ENCODE measurements around the gene ZFPM1.

The ZFPM1 gene

DNA sequence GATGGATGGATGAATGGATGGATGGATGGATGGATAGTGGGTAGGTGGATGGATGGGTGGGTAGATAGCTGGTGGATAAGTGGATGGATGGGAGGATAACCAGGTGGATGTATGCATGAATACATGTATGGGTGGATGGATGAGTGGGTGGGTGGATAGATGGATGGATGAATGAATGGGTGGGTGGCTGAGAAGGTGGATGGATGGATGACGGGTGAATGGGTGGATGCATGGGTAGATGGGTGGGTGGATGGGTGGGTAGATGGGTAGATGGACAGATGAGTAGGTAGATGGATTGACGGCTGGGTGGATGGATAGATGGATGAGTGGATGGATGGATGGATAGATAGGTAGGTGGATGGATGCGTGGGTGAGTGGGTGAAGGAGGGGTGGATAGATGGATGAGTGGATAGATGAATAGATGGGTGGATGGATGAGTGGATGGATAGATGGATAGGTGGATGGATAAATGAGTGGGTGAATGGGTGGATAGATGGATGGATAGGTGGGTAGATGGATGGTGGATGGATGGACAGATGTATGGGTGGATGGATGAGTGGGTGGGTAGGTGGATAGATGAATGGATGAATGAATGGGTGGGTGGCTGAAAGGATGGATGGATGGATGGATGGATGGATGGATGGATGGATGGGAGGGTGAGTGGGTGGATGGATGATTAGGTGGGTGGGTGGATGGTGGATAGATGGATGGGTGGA, 67.0 kb downstream of the ZFPM1 start:
- DNase-seq (ENCODE audit: low read depth, low spot score): no peak
- no peak overlapping the region for H3K4me3 ChIP-seq
- no peaks in the 10 kb centered on the region for H3K9me3 ChIP-seq (ENCODE audit: low read depth, low read length)
- no peak for TF ChIP-seq POLR2AphosphoS5 (IDR thresholded peaks at IDR 0.05; ENCODE audit: borderline replicate concordance, low read depth, low read length)
- no peak for TF ChIP-seq EZH2 (IDR thresholded peaks at IDR 0.05)
- no peak for TF ChIP-seq FOXP2 (optimal IDR thresholded peaks at IDR 0.05; ENCODE audit: control extremely low read depth, extremely low read length, insufficient read depth)
- no peaks in the 10 kb centered on the region for H3K36me3 ChIP-seq (ENCODE audit: insufficient read depth, low read length)
- H3K27ac ChIP-seq: no peak overlapping the region
- H3K9ac ChIP-seq (ENCODE audit: insufficient read length): no peak overlapping the region

DNA sequence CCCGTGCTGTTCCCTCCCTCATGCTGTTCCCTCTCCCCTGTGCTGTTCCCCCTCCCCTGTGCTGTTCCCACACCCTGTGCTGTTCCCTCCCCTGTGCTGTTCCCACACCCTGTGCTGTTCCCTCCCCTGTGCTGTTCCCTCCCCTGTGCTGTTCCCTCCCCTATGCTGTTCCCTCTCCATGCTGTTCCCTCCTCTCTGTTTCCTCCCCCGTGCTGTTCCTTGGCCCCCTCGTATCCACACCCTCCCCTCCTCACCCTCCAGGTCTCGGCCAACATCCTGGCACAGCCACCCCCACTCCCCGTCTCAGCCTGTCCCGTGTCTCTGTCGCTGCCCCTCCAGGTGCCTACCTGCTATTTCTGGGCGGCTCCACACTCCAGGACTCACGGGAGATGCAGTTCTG, 68.6 kb downstream of the ZFPM1 start:
- no peak for DNase-seq (ENCODE audit: low read depth, low spot score)
- TF ChIP-seq FOXP2 (optimal IDR thresholded peaks at IDR 0.05; ENCODE audit: control extremely low read depth, extremely low read length, insufficient read depth) (no peak), POLR2AphosphoS5 (IDR thresholded peaks at IDR 0.05; ENCODE audit: borderline replicate concordance, low read depth, low read length) (no peak), EZH2 (IDR thresholded peaks at IDR 0.05) (no peak)
- no peak overlapping the region for H3K4me3 ChIP-seq
- H3K27ac ChIP-seq: no peak overlapping the region
- H3K9me3 ChIP-seq (ENCODE audit: low read depth, low read length): no peaks in the 10 kb centered on the region
- no peak overlapping the region for H3K9ac ChIP-seq (ENCODE audit: insufficient read length)
- no peaks in the 10 kb centered on the region for H3K36me3 ChIP-seq (ENCODE audit: insufficient read depth, low read length)

DNA sequence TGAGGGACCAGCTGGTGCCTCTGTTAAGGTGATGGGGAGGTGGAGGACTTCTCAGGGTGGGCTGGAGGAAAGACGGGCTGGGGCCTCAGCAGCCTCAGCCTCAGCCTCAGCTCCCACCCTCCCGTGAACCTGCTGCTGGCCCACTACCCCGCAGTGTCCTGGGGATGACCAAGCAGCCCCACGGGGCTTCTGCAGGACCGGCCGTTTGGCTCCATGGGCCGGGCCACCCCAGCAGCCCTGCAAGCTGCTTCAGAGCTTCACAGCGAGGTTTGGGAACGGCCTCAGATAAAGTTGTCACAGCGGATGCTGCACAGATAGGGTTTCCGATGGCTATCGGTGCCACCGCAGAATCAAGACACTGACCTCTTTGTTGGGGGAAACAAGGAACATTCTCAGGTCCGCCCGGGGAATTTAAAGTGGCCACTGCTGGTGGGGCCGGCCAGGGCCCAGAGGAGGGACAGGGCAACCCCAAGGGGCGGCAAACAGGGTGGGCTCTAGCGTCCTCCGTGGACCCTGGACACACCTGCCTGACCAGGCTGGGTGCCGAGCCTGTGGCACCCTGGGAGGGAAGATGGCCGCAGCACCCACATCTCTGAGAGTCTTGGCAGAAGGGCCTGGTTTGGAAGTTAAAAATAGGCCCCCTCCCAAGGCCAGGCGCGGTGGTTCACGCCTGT, 69.3 kb downstream of the ZFPM1 start:
- DNase-seq (ENCODE audit: low read depth, low spot score): no peak
- H3K9ac ChIP-seq (ENCODE audit: insufficient read length): no peak overlapping the region
- no peak for TF ChIP-seq FOXP2 (optimal IDR thresholded peaks at IDR 0.05; ENCODE audit: control extremely low read depth, extremely low read length, insufficient read depth)
- no peak for TF ChIP-seq EZH2 (IDR thresholded peaks at IDR 0.05)
- no peak for TF ChIP-seq POLR2AphosphoS5 (IDR thresholded peaks at IDR 0.05; ENCODE audit: borderline replicate concordance, low read depth, low read length)

DNA sequence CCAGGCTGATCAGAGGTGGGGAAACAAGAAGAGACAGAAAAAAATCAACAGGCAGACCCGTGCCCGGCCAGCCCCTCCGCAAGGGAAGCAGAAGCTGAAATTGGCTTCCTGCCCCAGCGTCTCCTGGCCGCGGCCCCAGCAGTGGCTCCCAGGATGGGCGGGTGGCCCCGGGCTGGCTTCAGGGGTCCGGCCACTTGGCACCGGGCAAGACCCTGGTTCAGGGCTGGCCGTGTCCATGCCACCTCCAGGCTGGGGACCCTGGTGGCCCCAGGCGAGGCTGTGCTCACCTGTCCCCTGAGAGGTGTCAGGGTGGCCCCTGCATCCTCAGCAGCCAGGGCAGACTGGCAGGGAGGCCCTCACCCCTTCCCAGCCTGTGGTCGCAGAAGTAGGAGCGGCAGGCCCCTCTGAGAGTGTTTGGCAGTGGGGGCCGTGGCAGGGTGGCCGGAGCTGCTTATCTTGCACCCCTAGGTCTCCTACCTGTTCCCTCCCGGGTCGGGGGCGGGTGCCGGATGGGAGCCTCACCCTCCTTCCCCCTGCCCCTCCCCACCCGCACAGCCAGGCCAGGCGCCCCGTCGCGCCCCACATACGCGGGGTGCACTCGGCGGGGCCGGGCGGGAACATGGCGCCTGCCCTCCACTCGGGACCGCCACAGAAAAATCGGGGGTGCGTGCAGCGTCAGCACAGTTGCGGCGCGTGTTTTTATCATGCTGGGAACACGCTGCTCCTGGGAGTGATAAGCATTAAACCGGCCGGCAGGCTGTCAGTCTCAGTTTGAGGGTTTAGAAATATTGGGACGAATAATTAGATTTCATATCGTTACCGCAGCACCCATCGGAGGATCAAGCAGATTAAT, 70.5 kb downstream of the ZFPM1 start:
- H3K9ac ChIP-seq (ENCODE audit: insufficient read length): no peak overlapping the region
- H3K9me3 ChIP-seq (ENCODE audit: low read depth, low read length): no peaks in the 10 kb centered on the region
- no peak overlapping the region for H3K27ac ChIP-seq
- TF ChIP-seq EZH2 (IDR thresholded peaks at IDR 0.05) (no peak), FOXP2 (optimal IDR thresholded peaks at IDR 0.05; ENCODE audit: control extremely low read depth, extremely low read length, insufficient read depth) (no peak), POLR2AphosphoS5 (IDR thresholded peaks at IDR 0.05; ENCODE audit: borderline replicate concordance, low read depth, low read length) (no peak)
- no peak overlapping the region for H3K4me3 ChIP-seq
- no peak for DNase-seq (ENCODE audit: low read depth, low spot score)
- no peaks in the 10 kb centered on the region for H3K36me3 ChIP-seq (ENCODE audit: insufficient read depth, low read length)

More for the DNA sequence above, 69.3 kb downstream of the ZFPM1 start:
- no peaks in the 10 kb centered on the region for H3K36me3 ChIP-seq (ENCODE audit: insufficient read depth, low read length)
- H3K4me3 ChIP-seq: no peak overlapping the region
- no peak overlapping the region for H3K27ac ChIP-seq
- no peaks in the 10 kb centered on the region for H3K9me3 ChIP-seq (ENCODE audit: low read depth, low read length)

DNA sequence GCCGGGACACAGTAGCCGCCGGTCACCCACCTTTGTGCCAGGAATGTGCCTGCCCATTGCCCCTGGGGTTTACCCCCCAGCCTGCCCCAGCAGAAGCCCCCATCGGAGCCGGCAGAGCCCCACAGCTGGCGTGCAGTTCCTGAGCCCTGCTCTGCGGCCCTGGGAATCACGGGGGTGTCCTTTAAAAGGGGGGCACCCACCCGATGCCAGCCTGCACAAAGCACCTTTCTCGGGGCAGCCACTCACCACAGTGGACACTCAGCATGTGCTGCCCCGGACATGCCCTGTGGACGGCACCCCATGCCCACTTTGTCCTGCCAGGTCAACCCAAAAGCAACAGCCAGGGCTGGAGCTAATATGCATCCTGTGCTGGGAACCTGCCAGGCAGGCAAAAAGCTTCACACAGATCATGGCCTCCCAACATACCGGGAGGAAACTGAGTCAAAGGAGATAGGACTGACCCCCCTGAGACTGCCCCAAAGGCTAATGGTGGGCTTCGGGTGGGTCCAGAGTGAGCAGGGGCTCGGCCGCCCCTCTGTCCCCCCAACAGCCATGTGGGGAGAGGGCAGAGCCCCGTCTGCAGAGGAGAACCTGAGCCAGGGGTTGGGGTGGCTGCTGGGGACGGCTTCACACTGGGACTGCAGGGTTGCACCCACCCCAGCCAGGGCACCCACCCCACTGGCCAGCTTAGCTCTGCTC, 71.3 kb downstream of the ZFPM1 start:
- no peak overlapping the region for H3K9ac ChIP-seq (ENCODE audit: insufficient read length)
- no peak for DNase-seq (ENCODE audit: low read depth, low spot score)
- H3K9me3 ChIP-seq (ENCODE audit: low read depth, low read length): no peaks in the 10 kb centered on the region
- TF ChIP-seq POLR2AphosphoS5 (IDR thresholded peaks at IDR 0.05; ENCODE audit: borderline replicate concordance, low read depth, low read length) (no peak), FOXP2 (optimal IDR thresholded peaks at IDR 0.05; ENCODE audit: control extremely low read depth, extremely low read length, insufficient read depth) (no peak), EZH2 (IDR thresholded peaks at IDR 0.05) (no peak)
- H3K4me3 ChIP-seq: no peak overlapping the region
- H3K36me3 ChIP-seq (ENCODE audit: insufficient read depth, low read length): no peaks in the 10 kb centered on the region
- no peak overlapping the region for H3K27ac ChIP-seq

DNA sequence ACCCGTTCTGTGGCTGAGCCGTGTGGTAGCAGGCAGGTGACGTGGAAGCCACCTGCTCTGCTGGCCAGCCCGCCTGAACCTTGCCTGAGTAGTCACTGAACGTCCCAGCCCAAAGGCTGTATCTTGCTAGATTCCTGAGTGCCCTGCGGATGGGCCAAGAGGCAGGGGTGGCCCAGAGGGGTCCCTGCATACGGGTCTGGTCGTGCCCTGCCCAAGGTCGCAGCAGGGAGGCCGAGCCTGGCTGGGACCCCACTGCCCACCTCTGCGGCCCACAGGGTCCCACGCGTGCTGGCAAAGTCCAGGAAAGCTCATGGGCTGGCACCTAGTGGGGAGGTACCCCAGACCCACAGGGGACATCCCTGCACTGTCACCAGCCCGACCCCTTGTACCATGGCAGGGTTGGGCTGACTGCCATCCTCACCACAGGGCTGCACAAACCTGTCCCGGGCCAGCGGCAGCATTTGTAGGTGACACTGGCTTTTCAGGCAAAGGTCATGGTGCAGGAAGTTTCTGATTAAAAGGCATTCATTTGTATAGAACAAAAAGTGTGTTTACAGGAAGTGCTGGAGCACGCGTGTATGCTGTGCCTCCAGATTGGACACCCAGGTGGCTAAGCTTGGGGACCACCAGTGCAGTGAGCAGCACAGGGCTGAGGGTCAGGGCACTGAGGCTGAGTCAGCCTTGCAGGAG, 72.0 kb downstream of the ZFPM1 start:
- no peak for DNase-seq (ENCODE audit: low read depth, low spot score)
- no peak overlapping the region for H3K4me3 ChIP-seq
- H3K27ac ChIP-seq: no peak overlapping the region
- no peaks in the 10 kb centered on the region for H3K9me3 ChIP-seq (ENCODE audit: low read depth, low read length)
- TF ChIP-seq POLR2AphosphoS5 (IDR thresholded peaks at IDR 0.05; ENCODE audit: borderline replicate concordance, low read depth, low read length) (no peak), FOXP2 (optimal IDR thresholded peaks at IDR 0.05; ENCODE audit: control extremely low read depth, extremely low read length, insufficient read depth) (no peak), EZH2 (IDR thresholded peaks at IDR 0.05) (no peak)
- H3K36me3 ChIP-seq (ENCODE audit: insufficient read depth, low read length): no peaks in the 10 kb centered on the region
- H3K9ac ChIP-seq (ENCODE audit: insufficient read length): no peak overlapping the region

DNA sequence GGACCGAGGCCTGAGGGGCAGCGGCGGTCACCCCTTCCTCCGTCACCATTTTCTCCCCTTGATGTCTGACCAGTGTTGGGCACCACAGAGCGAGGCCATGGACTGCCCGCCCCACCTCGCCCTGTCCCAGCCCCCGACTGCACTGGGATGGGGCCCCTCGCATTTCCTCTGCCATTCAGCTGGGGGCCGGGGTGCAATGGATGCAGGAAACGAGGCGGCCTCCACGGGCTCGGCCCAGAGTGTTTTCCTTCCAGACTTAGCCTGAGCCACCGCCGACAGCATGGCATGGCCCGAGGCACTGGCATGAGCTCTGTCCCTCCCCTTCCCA, 72.5 kb downstream of the ZFPM1 start:
- no peaks in the 10 kb centered on the region for H3K9me3 ChIP-seq (ENCODE audit: low read depth, low read length)
- no peak for DNase-seq (ENCODE audit: low read depth, low spot score)
- no peak overlapping the region for H3K27ac ChIP-seq
- H3K9ac ChIP-seq (ENCODE audit: insufficient read length): no peak overlapping the region
- H3K36me3 ChIP-seq (ENCODE audit: insufficient read depth, low read length): no peaks in the 10 kb centered on the region
- TF ChIP-seq EZH2 (IDR thresholded peaks at IDR 0.05): no peak
- TF ChIP-seq POLR2AphosphoS5 (IDR thresholded peaks at IDR 0.05; ENCODE audit: borderline replicate concordance, low read depth, low read length): no peak
- no peak for TF ChIP-seq FOXP2 (optimal IDR thresholded peaks at IDR 0.05; ENCODE audit: control extremely low read depth, extremely low read length, insufficient read depth)
- no peak overlapping the region for H3K4me3 ChIP-seq
